T-helper 1 cell treated with Interleukin-12 subunit alpha and Interleukin-12 subunit beta and Interleukin-4 antibody, amounts not matched to agents 30 ng/mL and 1 ng/mL, for 36 hours (primary cell): ENCODE measurements around the gene CNTN2. TPM values are rescaled to one million over a fixed set of nuclear protein-coding genes. Genes with fewer than 3 reads are reported as not detected.

ENCODE experiments used
- intact Hi-C: fragments of 100-400 bp; cut with micrococcal nuclease; formaldehyde crosslinking; loops from one replicate; pipeline ENCODE4 v1.15.1; 2024
- total RNA-seq: library from RNA; stranded (reverse); gene quantifications from 2 replicates; pipeline ENCODE4 v1.2.3, GENCODE V29; 2022

Gene CNTN2
- total RNA-seq, 1 donor from 2014 or later: not detected

- intact Hi-C loops: no loop called here
These were observed 29.9 kb downstream of the CNTN2 start for GRCh38 chr1:205072881-205073280.

- intact Hi-C loops: no loop called here
These were observed 30.5 kb downstream of the CNTN2 start for GRCh38 chr1:205073511-205073910.

GRCh38 chr1:205074084-205074483, 31.1 kb downstream of the CNTN2 start:
- intact Hi-C loops: no loop called here

- intact Hi-C loops: no loop called here
These were observed 31.5 kb downstream of the CNTN2 start for GRCh38 chr1:205074513-205074912.

GRCh38 chr1:205075642-205076155, 32.7 kb downstream of the CNTN2 start:
- intact Hi-C loops: no loop called here

- intact Hi-C loops: no loop called here
These were observed 33.3 kb downstream of the CNTN2 start for GRCh38 chr1:205076245-205076761.

GRCh38 chr1:205077158-205077933, 34.3 kb downstream of the CNTN2 start:
- intact Hi-C loops: no loop called here

GRCh38 chr1:205077934-205078311, 34.9 kb downstream of the CNTN2 start:
- intact Hi-C loops: no loop called here

GRCh38 chr1:205082431-205082830, 39.4 kb downstream of the CNTN2 start:
- intact Hi-C loops: no loop called here

- intact Hi-C loops: no loop called here
These were observed 41.3 kb downstream of the CNTN2 start, which contains the start of gene TMEM81 for GRCh38 chr1:205084360-205084759. Gene TMEM81 (minus strand): TSS chr1:205084460. CDS start chr1:205084320, 140 bp downstream.

GRCh38 chr1:205088341-205088740, 45.3 kb downstream of the CNTN2 start:
- intact Hi-C loops: no loop called here

- intact Hi-C loops: no loop called here
These were observed 48.2 kb downstream of the CNTN2 start for GRCh38 chr1:205091043-205091740.

- intact Hi-C loops: no loop called here
These were observed 52.4 kb downstream of the CNTN2 start for GRCh38 chr1:205095422-205095821.

- intact Hi-C loops: no loop called here
These were observed 55.2 kb downstream of the CNTN2 start for GRCh38 chr1:205098242-205098641.

GRCh38 chr1:205102404-205102803, 59.4 kb downstream of the CNTN2 start:
- intact Hi-C loops: no loop called here

- intact Hi-C loops: no loop called here
These were observed 64.3 kb downstream of the CNTN2 start for GRCh38 chr1:205107327-205107726.

GRCh38 chr1:205108464-205108863, 65.5 kb downstream of the CNTN2 start:
- intact Hi-C loops: no loop called here

- intact Hi-C loops: no loop called here
These were observed 66.3 kb downstream of the CNTN2 start for GRCh38 chr1:205109269-205109668.

- intact Hi-C loops: no loop called here
These were observed 66.7 kb downstream of the CNTN2 start for GRCh38 chr1:205109711-205110110.

GRCh38 chr1:205111354-205111753, 68.3 kb downstream of the CNTN2 start:
- intact Hi-C loops: no loop called here

- intact Hi-C loops: no loop called here
These were observed 75.7 kb downstream of the CNTN2 start for GRCh38 chr1:205118752-205119151.
